Esophagus squamous epithelium (tissue), 4 donors: ENCODE results near the gene UBE2I.

Experiments
- POLR2A ChIP-seq, 4 donors: fragments of 450-650 bp; IDR thresholded peaks; one replicate each; pipeline ENCODE4 v1.6.1; 2017; ENCODE audit warnings: antibody characterized with exemption in 4 of 4, mild to moderate bottlenecking in 4 of 4, moderate library complexity in 3 of 4
- TF ChIP-seq, protein P1 (sequence below), 6 experiments: fragments of 450-650 bp in 4 of 6; fragments of 200-600 bp in 2 of 6; sonication (generic) in 2 of 6; IDR thresholded peaks; one replicate each; pipeline ENCODE4 v1.5.1; 2016 to 2019; ENCODE audit warnings: antibody characterized with exemption in 6 of 6, mild to moderate bottlenecking in 4 of 6, moderate library complexity in 4 of 6

DNA sequence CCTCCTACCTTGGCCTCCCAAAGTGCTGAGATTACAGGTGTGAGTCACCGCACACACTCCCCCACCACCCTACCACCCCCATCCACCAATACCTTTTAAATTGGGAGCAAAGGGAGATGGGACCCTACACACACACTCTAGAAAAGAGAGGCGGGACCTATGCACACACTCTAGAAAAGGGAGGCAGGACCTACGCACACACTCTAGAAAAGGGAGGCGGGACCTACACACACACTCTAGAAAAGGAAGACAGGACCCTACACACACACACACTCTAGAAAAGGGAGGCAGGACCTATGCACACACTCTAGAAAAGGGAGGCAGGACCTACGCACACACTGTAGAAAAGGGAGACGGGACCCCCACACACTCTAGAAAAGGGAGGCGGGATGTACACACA is 34.7 kb upstream of the UBE2I start:
- TF ChIP-seq, protein P1, sequence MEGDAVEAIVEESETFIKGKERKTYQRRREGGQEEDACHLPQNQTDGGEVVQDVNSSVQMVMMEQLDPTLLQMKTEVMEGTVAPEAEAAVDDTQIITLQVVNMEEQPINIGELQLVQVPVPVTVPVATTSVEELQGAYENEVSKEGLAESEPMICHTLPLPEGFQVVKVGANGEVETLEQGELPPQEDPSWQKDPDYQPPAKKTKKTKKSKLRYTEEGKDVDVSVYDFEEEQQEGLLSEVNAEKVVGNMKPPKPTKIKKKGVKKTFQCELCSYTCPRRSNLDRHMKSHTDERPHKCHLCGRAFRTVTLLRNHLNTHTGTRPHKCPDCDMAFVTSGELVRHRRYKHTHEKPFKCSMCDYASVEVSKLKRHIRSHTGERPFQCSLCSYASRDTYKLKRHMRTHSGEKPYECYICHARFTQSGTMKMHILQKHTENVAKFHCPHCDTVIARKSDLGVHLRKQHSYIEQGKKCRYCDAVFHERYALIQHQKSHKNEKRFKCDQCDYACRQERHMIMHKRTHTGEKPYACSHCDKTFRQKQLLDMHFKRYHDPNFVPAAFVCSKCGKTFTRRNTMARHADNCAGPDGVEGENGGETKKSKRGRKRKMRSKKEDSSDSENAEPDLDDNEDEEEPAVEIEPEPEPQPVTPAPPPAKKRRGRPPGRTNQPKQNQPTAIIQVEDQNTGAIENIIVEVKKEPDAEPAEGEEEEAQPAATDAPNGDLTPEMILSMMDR (IDR thresholded peaks at IDR 0.05), result no peak
- TF ChIP-seq POLR2A (IDR thresholded peaks at IDR 0.05), result no peak
